ENCODE results near the gene ITGBL1. TPM values are rescaled to one million over a fixed set of nuclear protein-coding genes. Genes with fewer than 3 reads are reported as not detected.
A peak's percentile ranks its signal among the peaks of the same experiment; 100 is the strongest.

Gene ITGBL1
- total and polyA plus RNA-seq, 2 of the 13 experiments (the other 11 are each of a cell fraction or from before 2014, with no cell fraction given) = 0.02 TPM; not detected in 1

DNA sequence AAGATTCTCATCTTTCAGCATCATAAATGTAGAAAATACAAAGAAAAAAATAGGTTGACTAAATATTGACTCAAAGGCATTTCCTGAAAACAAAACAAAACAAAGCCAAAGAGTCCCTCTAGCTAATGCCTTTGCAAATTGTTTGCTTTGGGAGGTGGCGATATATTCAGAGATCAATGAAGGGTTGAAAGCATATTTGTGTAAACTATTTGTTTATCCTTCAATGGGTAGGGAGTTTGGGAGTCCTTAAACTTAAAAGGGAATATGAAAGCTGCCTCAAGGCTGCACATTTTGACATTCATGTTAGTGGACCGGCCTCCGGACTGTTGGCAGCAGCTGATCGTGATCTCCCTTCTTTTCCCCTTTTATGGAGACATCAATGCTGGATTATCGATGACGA is 257.5 kb downstream of the ITGBL1 start (continued):
- TF ChIP-seq MED8 (CRISPR knock-in tag; IDR thresholded peaks at IDR 0.05; ENCODE audit: insufficient replicate concordance) (no peak), AHDC1 (CRISPR knock-in tag; IDR thresholded peaks at IDR 0.05; ENCODE audit: borderline replicate concordance) (peak; percentile 57; the same call in 1 of the 2 replicates), ZBTB38 (CRISPR knock-in tag; IDR thresholded peaks at IDR 0.05) (no peak), ZFP82 (CRISPR knock-in tag; IDR thresholded peaks at IDR 0.05; ENCODE audit: borderline replicate concordance) (no peak), HDAC1 (CRISPR knock-in tag; IDR thresholded peaks at IDR 0.05) (no peak), CREM (IDR thresholded peaks at IDR 0.05) (peak; percentile 59), CREM (CRISPR knock-in tag; IDR thresholded peaks at IDR 0.05) (no peak), ZNF264 (CRISPR knock-in tag; IDR thresholded peaks at IDR 0.05) (no peak), ATF7-NPFF (CRISPR knock-in tag; IDR thresholded peaks at IDR 0.05; ENCODE audit: low read depth) (no peak), IRF2 (CRISPR knock-in tag; IDR thresholded peaks at IDR 0.05) (no peak), ZNF891 (CRISPR knock-in tag; IDR thresholded peaks at IDR 0.05) (no peak), ZNF468 (CRISPR knock-in tag; IDR thresholded peaks at IDR 0.05) (no peak), MTF2 (CRISPR knock-in tag; IDR thresholded peaks at IDR 0.05; ENCODE audit: borderline replicate concordance) (no peak), PITX1 (CRISPR knock-in tag; IDR thresholded peaks at IDR 0.05) (peak; percentile 34; the same call in 1 of the 2 replicates), HOXA5 (CRISPR knock-in tag; IDR thresholded peaks at IDR 0.05) (no peak), MYC (CRISPR knock-in tag; IDR thresholded peaks at IDR 0.05; ENCODE audit: borderline replicate concordance) (no peak), ZNF225 (CRISPR knock-in tag; IDR thresholded peaks at IDR 0.05) (no peak)
- TF ChIP-seq, protein P1, sequence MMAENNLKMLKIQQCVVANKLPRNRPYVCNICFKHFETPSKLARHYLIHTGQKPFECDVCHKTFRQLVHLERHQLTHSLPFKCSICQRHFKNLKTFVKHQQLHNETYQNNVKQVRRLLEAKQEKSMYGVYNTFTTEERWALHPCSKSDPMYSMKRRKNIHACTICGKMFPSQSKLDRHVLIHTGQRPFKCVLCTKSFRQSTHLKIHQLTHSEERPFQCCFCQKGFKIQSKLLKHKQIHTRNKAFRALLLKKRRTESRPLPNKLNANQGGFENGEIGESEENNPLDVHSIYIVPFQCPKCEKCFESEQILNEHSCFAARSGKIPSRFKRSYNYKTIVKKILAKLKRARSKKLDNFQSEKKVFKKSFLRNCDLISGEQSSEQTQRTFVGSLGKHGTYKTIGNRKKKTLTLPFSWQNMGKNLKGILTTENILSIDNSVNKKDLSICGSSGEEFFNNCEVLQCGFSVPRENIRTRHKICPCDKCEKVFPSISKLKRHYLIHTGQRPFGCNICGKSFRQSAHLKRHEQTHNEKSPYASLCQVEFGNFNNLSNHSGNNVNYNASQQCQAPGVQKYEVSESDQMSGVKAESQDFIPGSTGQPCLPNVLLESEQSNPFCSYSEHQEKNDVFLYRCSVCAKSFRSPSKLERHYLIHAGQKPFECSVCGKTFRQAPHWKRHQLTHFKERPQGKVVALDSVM (CRISPR knock-in tag; IDR thresholded peaks at IDR 0.05) = no peak
- TF ChIP-seq, protein P2, sequence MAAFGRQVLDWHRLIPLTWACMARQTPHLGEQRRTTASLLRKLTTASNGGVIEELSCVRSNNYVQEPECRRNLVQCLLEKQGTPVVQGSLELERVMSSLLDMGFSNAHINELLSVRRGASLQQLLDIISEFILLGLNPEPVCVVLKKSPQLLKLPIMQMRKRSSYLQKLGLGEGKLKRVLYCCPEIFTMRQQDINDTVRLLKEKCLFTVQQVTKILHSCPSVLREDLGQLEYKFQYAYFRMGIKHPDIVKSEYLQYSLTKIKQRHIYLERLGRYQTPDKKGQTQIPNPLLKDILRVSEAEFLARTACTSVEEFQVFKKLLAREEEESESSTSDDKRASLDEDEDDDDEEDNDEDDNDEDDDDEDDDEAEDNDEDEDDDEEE (CRISPR knock-in tag; IDR thresholded peaks at IDR 0.05) = no peak
- TF ChIP-seq, protein P3, sequence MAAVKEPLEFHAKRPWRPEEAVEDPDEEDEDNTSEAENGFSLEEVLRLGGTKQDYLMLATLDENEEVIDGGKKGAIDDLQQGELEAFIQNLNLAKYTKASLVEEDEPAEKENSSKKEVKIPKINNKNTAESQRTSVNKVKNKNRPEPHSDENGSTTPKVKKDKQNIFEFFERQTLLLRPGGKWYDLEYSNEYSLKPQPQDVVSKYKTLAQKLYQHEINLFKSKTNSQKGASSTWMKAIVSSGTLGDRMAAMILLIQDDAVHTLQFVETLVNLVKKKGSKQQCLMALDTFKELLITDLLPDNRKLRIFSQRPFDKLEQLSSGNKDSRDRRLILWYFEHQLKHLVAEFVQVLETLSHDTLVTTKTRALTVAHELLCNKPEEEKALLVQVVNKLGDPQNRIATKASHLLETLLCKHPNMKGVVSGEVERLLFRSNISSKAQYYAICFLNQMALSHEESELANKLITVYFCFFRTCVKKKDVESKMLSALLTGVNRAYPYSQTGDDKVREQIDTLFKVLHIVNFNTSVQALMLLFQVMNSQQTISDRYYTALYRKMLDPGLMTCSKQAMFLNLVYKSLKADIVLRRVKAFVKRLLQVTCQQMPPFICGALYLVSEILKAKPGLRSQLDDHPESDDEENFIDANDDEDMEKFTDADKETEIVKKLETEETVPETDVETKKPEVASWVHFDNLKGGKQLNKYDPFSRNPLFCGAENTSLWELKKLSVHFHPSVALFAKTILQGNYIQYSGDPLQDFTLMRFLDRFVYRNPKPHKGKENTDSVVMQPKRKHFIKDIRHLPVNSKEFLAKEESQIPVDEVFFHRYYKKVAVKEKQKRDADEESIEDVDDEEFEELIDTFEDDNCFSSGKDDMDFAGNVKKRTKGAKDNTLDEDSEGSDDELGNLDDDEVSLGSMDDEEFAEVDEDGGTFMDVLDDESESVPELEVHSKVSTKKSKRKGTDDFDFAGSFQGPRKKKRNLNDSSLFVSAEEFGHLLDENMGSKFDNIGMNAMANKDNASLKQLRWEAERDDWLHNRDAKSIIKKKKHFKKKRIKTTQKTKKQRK (IDR thresholded peaks at IDR 0.05; ENCODE audit: low read length) = no peak

All from HepG2 (cell line).